HFF-Myc (cell line): ENCODE measurements around the gene USP34.
A peak's percentile ranks its signal among the peaks of the same experiment; 100 is the strongest.
"Not testable (repeated sequence)": the region's sequence is repeated elsewhere in the genome, so short reads cannot be mapped to it uniquely, and the experiment has no call there.

Source experiments
- DNase-seq: peaks from one replicate; pipeline ENCODE4 v3.0.0-alpha.2; 2011; ENCODE audit warnings: low read depth; ENCODE audit errors: extremely low read depth
- H3K4me3 ChIP-seq: replicated peaks from 2 replicates; pipeline ENCODE4 v1.5.1; 2011; ENCODE audit warnings: low read depth, mild to moderate bottlenecking, control low read depth, low read length
- TF ChIP-seq, protein P1 (sequence below): IDR thresholded peaks from 2 replicates; pipeline ENCODE4 v1.5.1; 2012; ENCODE audit warnings: mild to moderate bottlenecking, low read depth, low read length, control low read depth; ENCODE audit errors: missing control alignments

USP34 gene

DNA sequence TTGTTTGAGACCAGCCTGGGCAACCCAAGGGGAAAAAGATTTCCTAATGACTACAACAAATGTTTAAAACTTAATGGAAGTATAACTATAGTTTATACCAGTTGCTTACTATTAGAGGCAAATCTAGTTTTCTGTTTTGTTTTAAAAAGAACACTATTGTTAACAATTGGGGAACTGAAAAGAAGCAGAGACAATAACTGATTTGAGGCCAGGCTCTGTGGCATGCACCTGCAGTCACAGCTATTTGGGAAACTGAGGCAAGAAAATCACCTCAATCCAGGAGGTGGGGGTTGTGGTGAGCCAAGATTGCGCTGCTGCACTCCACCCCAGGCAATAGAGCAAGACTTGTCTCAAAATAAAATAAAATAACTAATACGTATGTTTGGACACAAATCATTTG is 28.2 kb upstream of the USP34 start:
- no peak for DNase-seq
- H3K4me3 ChIP-seq, result no peak overlapping the region
- TF ChIP-seq, protein P1, sequence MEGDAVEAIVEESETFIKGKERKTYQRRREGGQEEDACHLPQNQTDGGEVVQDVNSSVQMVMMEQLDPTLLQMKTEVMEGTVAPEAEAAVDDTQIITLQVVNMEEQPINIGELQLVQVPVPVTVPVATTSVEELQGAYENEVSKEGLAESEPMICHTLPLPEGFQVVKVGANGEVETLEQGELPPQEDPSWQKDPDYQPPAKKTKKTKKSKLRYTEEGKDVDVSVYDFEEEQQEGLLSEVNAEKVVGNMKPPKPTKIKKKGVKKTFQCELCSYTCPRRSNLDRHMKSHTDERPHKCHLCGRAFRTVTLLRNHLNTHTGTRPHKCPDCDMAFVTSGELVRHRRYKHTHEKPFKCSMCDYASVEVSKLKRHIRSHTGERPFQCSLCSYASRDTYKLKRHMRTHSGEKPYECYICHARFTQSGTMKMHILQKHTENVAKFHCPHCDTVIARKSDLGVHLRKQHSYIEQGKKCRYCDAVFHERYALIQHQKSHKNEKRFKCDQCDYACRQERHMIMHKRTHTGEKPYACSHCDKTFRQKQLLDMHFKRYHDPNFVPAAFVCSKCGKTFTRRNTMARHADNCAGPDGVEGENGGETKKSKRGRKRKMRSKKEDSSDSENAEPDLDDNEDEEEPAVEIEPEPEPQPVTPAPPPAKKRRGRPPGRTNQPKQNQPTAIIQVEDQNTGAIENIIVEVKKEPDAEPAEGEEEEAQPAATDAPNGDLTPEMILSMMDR, result no peak

DNA sequence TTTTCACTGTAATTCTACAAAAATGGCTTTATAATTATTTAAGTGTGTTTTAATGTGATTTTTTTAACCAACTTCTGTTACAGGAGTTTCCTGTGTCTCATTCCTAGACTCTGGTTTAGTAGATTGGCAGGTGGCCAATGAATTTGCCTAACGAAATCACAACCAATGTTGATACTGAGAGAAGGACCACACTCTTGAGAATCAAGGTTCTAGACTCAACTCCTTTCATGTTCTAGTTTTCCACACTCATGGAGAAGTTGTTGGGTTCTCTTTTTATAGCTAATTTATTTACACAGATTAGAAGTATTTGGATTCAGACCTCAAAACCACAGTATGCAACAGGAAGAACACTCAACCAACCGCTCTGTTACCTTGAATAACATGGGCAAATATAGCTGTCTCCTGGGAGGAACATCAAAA is 22.6 kb upstream of the USP34 start:
- TF ChIP-seq, protein P1, result no peak
- DNase-seq, result no peak
- H3K4me3 ChIP-seq, result no peak overlapping the region

DNA sequence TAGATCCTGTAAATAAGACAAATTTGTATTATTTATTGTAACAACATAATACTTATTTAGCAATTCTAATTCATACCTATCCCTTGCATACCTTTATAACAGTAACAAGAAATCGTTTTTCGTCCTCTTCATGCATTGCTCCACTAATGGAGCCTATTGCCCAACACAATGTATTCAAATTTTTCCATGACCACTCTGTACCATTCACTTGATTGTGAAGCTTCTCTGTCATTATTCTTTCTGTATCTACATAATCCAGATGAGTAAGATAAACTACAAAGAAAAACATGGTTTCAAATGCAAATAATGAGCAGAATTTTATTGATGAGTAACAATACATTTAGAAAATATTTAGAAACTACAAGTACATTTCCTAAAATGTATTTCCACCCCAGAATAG is 21.6 kb upstream of the USP34 start:
- no peak for DNase-seq
- TF ChIP-seq, protein P1, result no peak
- no peak overlapping the region for H3K4me3 ChIP-seq

DNA sequence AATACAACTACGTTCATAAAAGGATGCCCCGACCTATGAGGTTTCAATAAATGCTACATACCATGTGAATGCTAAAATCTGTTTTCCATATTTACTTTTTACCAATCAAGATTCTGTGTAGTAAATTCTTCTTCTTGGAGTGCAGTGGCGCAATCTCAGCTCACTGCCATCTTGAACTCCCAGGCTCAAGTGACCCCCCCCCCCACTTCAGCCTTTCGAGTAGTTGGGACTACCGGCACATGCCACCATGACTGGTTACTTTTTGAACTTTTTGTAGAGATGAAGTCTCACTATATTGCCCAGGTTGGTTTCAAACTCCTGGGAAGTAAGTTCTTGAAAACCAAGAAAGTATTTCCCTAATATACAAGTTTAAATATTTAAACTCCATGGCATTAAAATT is 14.4 kb upstream of the USP34 start:
- TF ChIP-seq, protein P1, result no peak
- no peak for DNase-seq
- H3K4me3 ChIP-seq, result no peak overlapping the region

DNA sequence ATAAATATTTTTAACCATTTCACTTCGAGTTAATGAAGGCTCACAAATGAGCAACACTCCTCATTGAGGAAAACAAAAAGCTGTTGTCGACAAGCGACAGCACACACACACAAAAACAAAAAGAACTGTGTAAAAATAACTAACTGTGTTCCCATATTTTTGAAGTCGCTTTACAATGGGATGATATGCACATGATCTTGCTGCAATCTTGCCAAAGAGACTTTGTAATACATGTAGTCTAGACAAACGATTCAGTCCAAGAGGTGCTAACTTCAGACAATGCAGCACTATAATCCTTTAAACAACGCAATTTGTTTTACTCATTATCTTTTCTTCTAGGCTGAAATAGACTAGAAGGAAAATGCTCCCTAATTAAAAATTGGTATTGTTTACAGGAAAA is 7.2 kb upstream of the USP34 start:
- H3K4me3 ChIP-seq, result no peak overlapping the region
- no peak for DNase-seq
- TF ChIP-seq, protein P1, result no peak

DNA sequence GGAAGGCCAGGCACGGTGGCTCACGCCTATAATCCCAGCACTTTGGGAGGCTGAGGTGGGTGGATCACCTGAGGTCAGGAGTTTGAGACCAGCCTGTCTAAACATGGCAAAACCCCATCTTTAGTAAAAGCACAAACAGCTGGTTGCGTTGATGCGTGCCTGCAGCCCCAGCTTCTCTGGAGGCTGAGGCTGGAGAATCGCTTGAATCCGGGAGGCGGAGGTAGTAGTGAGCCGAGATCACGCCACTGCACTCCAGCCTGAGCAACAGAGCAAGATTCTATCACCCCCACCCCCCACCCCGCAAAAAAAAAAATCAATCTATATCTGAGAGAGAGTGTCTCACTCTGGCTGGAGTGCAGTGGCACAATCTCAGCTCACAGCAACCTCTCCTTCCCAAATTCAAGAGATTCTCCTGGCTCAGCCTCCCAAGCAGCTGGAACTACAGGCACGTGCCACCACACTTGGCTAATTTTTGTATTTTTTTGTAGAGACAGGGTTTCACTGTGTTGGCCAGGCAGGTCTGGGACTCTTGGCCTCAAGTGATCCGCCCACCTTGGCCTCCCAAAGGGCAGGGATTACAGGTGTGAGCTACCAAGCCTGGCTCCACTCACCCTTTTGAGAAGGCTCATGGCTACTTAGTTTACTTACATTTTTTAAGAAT is 6.2 kb upstream of the USP34 start:
- DNase-seq, result not testable (repeated sequence)

DNA sequence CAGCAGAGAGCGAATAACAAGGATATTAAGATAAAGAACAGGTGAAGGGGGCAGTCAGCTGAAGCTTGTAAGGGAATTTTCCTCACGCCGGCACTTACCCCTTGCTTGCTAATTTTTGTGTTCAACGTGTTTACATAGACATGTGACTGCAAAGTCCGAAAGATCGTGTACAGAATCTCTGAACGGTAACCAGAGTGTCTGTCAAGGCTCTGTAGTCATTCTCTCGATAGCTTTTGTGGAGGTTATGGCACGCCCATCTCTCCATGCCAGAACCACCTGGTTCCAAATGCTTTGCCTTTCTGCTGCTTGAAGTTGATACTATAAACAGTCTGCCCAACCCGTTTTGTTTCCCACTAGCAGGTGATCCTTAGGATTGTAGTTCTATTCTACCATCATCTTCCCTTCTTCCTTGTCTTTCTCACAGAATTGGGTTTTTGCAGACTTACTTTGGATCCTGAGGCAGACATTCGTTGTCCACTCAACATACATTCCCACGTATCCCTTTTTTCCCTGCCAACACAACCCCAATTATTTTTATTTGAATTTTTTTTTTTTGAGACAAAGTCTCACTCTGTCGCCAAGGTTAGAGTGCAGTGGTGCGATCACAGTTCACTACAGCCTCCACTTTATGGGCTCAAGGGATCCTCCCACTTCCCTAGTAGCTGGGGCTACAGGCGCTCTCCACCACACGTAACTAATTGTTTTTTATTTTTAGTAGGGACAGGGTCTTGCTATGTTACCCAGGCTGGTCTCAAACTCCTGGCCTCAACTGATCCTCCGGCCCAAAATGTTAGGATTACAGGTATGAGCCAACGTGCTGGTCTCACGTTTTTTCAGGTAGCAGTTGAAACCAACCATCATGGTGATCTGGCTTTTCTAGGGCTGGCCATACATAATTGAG is 1.3 kb upstream of the USP34 start:
- peak; percentile 32 for DNase-seq
- H3K4me3 ChIP-seq, result peak overlapping the region; percentile 95
- TF ChIP-seq, protein P1, result no peak

More for the DNA sequence above, 6.2 kb upstream of the USP34 start:
- not testable (repeated sequence) for H3K4me3 ChIP-seq
